HG03095 (cell line): ENCODE results near the gene ICA1.
A peak's percentile ranks its signal among the peaks of the same experiment; 100 is the strongest.
"Not testable (repeated sequence)": the region's sequence is repeated elsewhere in the genome, so short reads cannot be mapped to it uniquely, and the experiment has no call there.

Experiments
- ATAC-seq: cut with Tn5 transposase; IDR thresholded peaks from one replicate; pipeline ENCODE4 v1.9.1; 2021; ENCODE audit warnings: moderate library complexity; ENCODE audit not compliant: unreplicated experiment

The ICA1 gene

GRCh38 chr7:8261711-8262695, at the start of gene ICA1:
Gene ICA1, minus strand, starts transcription at chr7:8262167. Its CDS starts 26,241 bp downstream, at chr7:8235926.
- no peak for ATAC-seq

GRCh38 chr7:8310876-8311275, 48.9 kb upstream of the ICA1 start:
- ATAC-seq: no peak

- no peak for ATAC-seq
These were observed 43.8 kb upstream of the ICA1 start for GRCh38 chr7:8305625-8306388.

- ATAC-seq: no peak
These were observed 43.1 kb upstream of the ICA1 start for GRCh38 chr7:8305104-8305503.

- ATAC-seq: no peak
These were observed 42.0 kb upstream of the ICA1 start for GRCh38 chr7:8303904-8304528.

GRCh38 chr7:8297023-8297422, 35.1 kb upstream of the ICA1 start:
- ATAC-seq: not testable (repeated sequence)

GRCh38 chr7:8296362-8296659, 34.3 kb upstream of the ICA1 start:
- ATAC-seq: no peak

- ATAC-seq: peak; percentile 97
These were observed 33.8 kb upstream of the ICA1 start for GRCh38 chr7:8295638-8296361.

GRCh38 chr7:8291397-8292141, 29.6 kb upstream of the ICA1 start:
- ATAC-seq: no peak

- no peak for ATAC-seq
These were observed 28.8 kb upstream of the ICA1 start for GRCh38 chr7:8290645-8291308.

GRCh38 chr7:8286118-8286517, 24.2 kb upstream of the ICA1 start:
- no peak for ATAC-seq

GRCh38 chr7:8285155-8285554, 23.2 kb upstream of the ICA1 start:
- ATAC-seq: no peak

GRCh38 chr7:8284606-8285005, 22.6 kb upstream of the ICA1 start:
- ATAC-seq: no peak

- ATAC-seq: no peak
These were observed 22.0 kb upstream of the ICA1 start for GRCh38 chr7:8283968-8284367.

- no peak for ATAC-seq
These were observed 20.9 kb upstream of the ICA1 start for GRCh38 chr7:8282871-8283270.

- ATAC-seq: no peak
These were observed 20.2 kb upstream of the ICA1 start for GRCh38 chr7:8282162-8282561.

GRCh38 chr7:8278183-8278582, 16.2 kb upstream of the ICA1 start:
- ATAC-seq: no peak

- no peak for ATAC-seq
These were observed 15.5 kb upstream of the ICA1 start for GRCh38 chr7:8277394-8277982.

- no peak for ATAC-seq
These were observed 12.6 kb upstream of the ICA1 start for GRCh38 chr7:8274589-8274988.
